GM04504 (cell line): ENCODE measurements around the gene GRM7.

Experiments
- DNase-seq: peaks from one replicate; pipeline ENCODE4 v3.0.0-alpha.2; 2012; ENCODE audit warnings: low read depth

The GRM7 gene

DNA sequence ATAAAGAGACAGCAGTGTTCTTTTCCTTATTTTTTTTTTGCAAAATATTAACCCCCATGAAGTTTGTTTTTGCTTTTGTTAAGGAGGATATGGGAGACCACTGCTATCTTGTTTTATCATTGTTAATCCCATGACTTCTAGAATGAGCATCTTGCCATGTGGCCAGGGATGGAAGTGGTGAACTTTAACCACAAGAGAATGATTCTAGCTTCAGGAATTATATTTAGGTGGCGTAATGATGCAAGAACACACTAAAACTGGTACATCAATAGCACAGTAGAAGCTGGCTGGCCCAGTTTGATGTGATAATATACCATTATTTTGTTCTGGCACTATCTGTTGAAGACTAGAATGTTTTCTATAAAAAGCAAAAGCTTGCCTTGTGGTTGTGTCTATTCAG lies 720.9 kb downstream of the GRM7 start:
- DNase-seq: no peak

DNA sequence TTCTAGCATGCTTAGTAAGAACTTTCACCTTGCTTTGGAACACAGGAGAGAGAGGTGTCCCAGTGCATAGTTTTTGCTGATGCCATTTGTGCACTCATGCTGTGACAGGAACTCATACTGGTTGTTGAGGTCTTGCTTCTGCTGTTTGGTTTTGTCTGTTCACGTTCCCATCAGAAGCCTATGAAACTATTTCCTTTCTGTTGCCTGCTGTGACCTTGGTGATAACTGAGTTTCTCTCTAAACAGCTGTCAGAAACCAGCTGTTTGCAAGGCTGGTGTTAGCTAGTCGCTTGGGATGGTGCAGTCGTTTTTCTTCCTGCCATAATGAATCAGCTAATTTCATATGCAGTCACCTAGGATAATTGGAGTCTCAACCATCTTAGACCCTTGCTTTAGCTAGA lies 724.1 kb downstream of the GRM7 start:
- DNase-seq: no peak

DNA sequence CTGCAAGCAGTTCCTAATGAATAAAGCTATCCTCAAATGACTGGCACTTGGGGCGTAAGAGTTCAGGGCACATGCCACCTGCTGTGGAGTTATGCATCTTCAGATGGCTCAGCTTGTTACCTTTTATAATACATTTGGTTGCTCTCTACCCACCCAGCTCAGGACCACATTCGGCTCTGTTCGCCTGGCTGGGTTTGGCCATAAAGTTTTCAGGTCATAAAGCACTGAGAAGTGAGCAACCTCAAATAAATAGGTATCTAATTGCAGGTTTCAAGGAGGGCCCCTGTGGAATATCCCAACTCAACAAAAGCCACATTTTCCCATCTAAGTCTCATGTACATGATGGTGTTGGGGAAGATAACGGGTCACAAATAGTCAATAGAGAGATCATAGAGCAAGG lies 727.3 kb downstream of the GRM7 start:
- DNase-seq: no peak

DNA sequence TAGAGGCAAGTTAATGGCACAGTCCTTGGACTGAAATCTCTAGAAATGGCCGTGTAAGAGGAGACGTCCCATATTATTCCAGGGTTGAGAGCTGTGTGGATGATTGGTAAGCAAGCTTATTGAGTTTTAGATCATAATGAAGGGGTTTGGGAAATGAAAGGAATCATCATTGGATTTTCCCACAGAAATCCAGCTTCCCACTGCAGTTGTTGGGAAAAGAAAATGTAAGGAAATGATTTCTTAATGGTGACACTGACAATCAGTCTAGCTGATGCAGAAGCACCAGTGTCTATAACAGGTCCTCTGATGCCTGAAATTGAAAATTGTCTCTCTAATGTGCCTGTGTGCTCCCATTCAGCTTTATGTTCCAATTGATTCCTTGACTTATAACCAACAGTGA lies 728.6 kb downstream of the GRM7 start:
- DNase-seq: no peak

DNA sequence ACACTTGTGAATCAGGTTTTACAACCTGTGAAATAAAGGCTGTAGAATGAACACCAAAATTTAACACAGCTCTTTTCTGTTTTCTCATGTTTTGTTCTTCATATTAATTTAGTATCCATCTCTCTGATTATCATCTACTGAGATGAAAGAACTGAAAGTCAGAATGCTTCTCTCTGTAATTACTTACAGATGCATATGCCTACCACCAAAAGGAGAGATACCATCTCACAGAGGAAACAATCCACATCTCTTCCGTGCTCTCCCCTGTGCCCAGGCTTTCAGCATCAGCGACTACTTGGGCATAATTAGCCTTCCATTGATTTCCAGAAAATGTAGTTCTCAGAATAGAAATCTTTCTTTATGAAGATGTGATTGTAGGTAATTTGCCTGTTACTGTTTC lies 741.4 kb downstream of the GRM7 start:
- DNase-seq: no peak

DNA sequence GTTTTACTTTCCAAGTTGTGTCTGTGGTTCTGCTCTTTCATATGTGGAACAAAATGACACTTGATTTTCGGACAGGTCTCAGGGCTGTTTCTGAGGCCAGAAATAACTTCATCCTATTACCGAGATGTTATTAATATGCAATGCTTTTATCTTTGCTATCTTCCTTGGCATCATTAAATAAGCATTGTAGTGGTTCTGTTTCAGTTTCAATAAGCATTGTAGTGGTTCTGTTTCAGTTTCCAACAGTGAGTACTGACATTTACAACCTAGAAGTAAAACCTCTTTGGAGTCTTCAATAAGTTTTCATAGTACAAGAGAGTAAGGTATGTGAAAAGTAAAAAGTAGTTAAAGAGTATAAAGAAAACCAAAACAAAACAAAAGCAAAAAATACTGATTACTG lies 746.2 kb downstream of the GRM7 start:
- no peak for DNase-seq

DNA sequence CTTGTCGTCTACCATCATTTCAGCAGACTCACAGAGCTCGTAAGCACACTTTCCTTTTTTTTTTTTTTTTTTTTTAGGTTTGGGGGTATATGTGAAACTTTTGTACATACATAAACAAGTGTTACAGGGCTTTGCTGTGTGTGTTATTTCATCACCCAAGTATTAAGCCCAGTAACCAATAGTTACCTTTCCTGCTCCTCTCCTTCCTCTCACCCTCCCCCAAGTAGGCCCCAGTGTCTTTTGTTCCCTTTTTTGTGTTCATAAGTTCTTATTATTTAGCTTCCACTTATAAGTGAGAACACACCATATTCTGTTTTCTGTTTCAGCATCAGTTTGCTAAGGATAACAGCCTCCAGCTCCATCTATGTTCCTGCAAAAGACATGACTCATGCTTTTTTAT lies 746.8 kb downstream of the GRM7 start:
- no peak for DNase-seq

DNA sequence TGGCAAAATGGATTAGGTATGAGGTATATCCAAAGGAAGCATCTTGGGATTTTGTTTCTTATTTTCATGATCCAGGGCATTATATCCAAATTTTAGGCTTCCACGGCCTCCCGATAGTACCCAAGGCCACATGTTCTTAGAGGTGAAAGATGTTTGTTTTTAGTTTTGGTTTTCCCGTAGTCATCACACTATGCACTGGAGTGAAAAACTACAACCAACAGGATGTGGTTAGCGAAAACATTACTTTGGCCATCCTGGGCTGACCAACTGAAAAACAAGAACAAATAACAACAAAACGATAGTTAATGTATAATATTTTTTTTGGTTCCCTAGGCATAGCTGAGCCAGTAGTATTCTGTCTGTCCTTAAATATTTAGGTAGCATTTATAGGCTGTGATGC lies 749.7 kb downstream of the GRM7 start:
- DNase-seq: no peak

DNA sequence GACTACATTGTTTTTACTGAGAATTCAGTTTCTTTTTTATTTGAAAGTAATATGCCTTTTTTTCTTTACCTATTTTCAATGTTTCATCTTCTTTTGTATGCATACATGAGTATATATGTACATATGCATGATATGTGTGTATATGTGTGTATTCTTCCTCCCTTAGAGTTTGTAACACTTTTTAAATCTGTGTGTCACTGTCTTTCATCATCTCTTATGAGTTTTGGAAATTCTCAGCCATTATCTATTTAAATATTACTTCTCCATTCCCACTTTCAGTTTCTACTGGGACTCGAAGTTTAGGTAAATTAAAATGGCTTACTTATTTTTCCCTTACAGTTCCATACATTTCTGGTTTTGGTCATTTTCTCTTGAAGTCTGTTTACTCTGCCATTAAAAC lies 754.1 kb downstream of the GRM7 start:
- no peak for DNase-seq

DNA sequence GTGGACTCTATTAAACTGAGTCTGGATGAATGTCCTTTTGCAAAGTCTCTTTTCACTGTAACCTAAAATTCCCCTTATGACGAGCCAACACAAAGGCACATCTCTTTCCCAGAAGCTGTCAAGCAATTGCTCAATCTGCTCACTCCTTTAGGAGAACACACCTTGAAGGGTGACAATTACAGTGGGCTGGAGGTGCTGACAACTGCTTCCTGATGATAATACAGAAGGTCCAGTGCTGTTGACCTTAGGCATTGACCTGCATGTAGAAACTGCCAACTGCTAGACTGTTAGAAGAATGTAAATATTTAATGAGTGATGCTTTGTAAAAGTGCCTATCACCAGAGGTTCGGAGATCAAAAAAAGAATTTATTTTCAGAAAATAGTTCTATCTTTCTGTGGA lies 757.7 kb downstream of the GRM7 start:
- no peak for DNase-seq

DNA sequence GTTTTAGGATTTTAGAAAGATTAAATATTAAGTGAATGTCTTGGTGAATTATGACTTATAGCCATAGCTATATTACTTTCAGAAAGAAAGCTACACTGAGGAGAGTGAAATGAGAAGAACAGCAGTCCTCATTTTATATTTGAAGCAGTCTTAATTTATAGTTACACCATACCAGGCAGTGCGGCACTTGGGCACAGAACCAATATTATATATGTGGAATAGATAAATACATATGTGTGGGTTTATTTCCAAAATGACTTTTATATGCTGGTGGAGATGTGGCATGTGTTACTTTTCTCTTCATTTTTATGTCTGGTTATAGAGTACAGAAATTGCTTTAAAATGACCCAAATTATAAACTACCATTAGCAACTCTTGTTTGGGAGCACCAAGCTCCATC lies 759.5 kb downstream of the GRM7 start:
- DNase-seq: no peak

DNA sequence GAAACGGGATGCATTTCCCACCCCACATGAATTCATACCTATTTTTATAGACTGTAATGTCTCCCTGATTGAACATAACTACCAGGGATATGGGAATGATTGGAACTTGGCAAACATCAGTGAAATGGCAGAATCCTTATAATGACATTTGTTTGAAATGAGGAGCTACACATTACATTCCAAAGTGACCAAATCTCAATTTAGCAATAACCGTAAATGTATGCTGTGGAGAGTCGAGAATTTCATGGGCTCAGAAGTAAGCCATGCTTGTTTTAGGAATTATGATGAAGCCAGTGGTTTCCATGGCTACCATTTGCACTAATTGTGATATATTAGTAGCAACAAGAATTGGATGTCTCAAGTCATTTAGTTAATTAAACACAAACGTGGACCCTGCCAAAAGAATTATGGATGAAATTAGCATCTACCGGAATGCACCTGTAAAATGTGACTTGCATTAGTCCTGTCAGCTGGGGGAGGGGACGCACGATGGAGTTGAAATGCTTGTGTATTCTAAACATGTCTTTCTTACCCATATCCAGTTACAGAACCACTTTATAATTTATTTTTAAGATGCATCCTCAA lies 760.2 kb downstream of the GRM7 start:
- no peak for DNase-seq

DNA sequence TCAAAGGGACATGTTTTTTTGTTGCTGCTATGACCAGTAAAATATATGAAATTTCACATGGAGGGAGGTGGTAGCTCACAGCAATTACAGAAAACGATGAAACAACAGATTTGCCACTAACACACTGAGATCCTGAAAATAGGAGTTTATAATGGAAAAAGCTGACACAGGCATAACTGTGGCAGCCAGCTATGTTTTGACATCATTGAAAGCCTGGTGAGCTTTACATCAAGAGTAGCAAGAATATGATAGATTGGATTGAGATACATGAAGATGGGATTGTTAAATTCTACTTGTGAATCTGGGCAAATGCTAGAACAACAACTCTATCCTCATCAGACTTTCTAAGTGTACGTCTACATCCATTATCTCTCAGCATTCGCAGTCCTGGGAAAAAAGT lies 760.7 kb downstream of the GRM7 start:
- DNase-seq: no peak

DNA sequence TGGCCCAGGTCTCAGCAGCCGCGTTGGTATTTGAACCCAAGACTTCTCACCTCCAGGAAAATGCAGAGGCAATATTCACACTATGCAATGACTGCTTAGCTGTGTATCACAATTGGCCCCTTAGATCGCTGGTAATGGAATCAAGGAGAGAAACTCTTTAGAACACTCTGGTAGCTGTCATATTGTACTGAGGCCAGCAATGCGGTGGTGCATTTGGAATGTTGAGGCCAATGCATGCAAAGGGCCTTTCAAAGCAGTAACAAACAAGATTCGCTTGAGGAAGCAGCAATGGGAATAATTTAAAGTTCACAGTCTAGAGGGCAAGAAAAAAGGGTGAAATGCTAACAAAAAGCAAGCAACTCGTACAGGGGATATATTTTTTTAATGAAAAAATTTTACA lies 764.1 kb downstream of the GRM7 start:
- no peak for DNase-seq

DNA sequence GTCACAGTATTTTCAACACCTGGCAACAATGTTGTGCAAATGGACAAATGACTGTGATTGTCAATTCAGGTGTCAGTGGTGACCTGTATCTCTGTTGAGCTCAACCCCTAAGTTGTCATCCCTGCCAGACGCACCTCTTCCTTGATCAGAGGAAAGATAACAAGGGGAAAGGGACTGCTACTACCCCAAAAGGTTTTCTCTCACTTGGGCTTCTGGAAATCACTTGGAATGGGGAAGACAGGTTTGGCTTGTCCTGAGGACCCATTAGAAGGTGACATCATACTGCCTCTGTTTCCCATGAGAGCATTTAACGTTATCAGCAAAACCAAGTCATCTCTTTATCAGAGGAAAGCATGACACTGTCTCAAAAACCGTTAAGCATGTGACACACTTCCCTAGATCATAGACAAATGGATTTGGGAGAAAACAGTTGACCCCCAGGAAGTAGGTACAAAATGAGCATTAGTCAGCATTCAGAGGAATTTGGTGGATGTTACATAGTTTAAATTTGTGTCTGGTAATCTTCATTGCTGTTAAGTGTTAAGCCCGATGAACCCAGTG lies 769.5 kb downstream of the GRM7 start:
- no peak for DNase-seq

DNA sequence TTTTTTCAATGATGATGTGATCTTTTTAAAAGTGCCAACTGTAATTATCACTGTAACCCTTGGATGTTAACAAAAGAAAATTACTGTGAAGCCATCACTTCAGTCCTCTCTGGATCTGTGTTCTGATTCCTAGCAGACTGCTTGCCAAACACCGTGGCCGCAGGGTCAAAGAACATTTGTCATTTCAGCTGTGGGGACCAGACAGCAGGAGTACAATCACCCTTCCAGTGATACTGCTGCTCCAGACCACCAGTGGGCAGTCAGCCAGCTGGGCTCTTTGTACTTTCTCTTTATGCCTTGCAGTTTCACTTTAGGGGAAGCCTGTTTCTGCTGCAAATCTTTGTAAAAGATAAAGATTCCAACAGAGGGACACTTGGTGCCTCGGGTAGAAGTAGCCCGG lies 770.0 kb downstream of the GRM7 start:
- no peak for DNase-seq

DNA sequence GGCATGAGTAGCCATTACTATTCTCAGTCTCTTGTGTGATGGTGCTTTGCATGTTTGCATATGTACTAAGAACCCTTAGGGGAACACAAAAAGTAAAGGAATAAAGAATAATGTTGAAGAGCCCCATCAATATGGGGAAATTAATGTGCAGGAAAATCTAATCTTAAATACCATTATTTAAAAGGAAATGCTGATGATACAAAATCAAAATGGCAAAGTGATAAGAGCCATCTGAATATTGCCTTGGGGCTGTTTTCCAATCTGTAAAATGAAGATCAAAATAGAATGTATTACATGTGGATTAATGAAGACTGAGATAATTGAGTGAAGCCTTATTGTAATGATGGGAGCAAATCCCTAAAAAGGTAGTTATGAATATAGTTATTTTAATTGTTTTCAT lies 771.4 kb downstream of the GRM7 start:
- no peak for DNase-seq

DNA sequence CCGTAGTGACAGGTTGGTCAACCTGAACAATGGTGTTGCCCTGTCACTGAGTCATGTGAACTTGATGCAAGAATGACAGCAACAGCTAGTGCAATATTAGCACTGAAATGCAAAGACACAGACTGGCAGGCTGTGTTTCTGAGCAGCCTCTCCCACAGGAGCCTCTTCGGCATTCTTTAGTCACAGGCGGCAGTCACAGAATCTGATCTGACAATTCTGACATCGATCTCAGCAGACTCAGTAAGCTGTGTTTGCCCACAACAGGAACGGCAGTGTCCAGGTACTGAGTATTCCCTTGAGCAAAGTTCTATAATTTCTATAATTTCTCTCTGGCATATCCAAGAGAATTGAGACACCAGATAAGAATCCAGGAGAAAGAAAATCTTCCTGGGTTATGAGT lies 776.8 kb downstream of the GRM7 start:
- no peak for DNase-seq

DNA sequence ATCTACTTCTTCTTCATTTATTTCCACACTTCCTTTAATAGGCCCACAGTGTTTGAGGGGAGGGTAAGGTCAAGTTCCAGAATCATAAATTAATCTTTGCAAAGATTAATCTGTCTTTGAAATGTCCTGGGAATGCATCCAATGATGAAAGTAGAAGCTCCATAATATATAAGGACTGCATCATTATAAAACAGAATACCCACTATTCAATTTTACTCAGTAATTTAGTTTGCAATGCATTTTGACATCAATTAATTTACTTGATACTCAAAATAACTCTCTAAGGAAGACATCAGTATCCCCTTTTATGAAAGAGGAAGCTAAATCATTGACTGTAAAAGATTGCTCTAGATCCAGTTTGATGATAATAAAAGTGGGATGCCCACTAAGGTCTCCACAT lies 777.2 kb downstream of the GRM7 start:
- DNase-seq: no peak

DNA sequence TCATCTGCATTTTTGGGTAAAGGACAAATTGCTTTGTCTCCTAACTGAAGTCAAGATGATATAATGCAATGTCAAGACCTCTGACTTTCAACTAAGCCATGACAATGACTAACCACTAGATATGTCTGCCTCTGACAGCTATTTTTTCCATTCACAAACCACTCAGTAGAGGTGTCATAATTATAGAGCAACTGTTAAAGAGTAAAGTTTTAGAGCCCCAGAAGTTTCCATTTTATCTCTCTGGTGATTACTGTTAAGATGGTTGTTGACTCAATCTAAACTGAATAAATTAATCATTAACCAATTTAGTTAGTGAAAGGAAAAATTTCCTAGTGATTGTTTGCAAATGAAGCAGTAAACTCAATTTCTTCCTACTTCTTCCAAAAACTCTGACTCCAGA lies 779.9 kb downstream of the GRM7 start:
- no peak for DNase-seq

DNA sequence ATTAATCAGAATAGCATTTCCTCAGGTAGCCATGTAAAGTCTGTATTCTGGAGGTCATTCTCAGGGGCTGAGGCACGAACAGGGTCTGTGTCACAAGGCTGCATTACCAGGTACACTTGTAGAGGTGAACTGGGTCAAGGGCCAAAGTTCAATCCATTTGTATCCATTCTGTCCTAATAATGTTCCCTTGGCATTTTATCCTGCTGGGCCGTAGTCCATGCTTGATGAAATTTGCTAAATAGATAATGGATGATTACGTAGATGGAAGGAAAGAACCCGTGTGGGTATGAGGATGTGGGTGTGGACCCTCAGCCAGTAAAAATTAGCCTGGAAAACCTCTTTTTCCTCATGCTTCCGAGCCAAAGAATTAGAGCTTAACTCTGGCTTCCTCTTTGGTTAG lies 785.9 kb downstream of the GRM7 start:
- DNase-seq: no peak

DNA sequence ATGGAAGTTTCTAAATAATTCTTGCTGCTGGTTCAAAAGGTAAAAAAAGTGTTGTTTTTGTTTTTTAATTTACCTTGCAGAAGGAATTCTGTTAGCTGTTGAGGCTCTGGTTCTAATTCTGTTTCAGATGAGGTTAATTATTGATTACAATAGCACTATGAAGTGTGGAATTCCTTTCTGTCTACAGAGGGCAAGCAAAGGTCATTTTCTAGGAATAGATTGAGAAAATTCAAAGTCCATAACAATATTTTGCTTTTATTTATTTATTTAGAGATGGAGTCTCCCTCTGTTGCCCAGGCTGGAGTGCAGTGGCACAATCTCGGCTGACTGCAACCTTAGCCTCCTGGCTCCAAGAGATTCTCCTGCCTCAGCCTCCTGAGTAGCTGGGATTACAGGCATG lies 789.6 kb downstream of the GRM7 start:
- DNase-seq: no peak

DNA sequence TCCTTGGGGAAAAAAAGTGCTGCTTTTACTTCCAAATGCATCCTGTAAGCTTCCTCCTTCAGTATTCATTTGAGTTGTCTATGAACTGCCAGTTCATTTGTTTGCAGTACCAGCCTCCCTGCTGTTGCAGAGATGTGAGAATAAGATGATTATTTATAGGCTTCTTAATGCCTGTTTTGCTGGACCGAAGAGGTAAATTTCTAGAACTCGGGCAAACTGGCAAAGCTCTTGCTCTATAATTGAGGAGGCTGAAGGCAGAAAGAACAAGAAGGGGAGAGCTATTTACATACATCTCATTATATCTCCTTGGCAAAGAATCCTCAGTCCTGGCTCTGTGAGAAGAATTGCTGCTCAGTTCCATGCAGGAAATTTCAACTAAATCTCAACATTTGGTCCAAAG lies 790.4 kb downstream of the GRM7 start:
- DNase-seq: no peak

DNA sequence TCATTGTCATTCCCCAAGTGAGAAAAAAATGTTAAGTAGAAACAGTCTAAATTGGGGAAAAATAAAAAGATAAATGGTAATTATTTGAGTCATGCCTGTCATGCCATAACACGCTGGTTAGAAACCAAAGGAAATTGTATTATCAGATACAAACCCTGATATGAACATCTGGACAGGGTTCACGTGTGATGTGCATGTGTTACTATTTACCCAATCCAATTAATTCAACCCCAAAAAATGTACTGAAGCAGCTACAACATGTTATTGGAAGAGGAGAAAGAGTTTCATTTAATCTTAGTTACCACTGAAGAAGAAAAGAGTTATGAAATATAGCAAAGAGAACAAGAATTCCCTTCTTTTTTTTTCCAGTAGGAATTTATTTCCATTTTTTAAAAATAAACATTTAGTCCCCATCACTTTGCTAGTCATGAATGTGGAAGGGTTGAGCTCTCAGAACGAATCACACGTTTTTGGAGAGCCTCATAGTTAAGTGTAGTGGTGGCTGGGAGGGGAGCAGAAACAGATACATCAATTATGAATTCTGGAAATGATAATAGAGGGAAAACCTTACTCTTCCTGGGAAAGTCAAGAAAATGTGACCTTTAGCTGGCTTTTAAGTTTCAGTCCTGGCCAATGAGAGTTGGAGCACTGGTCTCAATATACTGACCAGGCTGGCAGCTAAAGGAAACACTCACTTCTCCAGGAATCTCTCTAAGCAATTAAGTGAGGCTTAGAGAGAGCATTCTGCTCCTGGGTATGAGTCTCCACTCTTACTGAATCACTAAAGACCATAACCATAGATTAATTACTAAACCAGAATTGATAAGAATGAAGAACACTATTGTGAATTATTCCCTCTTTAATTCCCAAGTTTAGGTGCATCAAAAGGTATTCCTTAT lies 796.5 kb downstream of the GRM7 start:
- no peak for DNase-seq
